ENCODE measurements around the gene DNAH5.

DNA sequence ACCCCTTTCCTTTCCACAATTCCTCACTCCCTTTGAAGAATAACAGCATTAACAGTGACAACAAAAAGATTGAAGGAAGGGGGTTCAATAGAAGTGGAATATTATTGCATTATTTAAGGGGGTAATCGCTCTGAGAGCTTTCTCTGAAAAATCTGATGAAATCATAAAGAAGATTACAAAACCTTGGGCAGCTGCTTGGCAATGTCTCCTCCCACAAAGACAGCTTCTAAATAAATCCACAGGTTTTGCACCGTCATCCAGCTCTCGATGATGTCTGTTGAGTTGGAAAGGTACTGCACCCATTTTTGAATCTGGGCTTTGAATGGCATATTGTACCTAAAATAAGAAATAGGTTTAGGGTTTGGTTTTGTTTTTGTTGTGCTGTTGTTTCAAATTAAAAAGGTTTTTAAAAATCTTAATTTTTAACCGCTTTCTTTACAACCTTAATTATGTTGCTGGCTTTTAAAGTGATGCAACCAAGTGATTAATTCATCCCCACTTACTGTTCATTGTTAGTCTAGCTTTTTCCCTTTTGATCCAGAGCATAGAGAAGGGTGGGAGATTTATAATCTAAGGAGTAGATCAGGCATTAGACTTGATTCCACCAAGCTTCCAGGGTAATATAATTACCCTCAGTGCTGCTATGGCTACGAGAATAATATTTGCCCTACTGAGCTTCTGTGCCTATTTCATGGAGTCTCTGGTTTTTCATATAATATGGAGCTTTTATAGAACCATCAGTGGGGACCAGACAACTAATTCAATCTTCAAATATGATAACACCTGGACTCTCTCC, 85.0 kb downstream of the DNAH5 start:
- no peak for TF ChIP-seq ESRRA (CRISPR knock-in tag; IDR thresholded peaks at IDR 0.05; ENCODE audit: low read depth)
- TF ChIP-seq ZNF720 (CRISPR knock-in tag; IDR thresholded peaks at IDR 0.05), result no peak
- no peak for TF ChIP-seq ZNF224 (CRISPR knock-in tag; IDR thresholded peaks at IDR 0.05)
- TF ChIP-seq SIN3A (IDR thresholded peaks at IDR 0.05; ENCODE audit: borderline replicate concordance, low read depth, low read length), result no peak
- no peak for TF ChIP-seq PRPF4 (IDR thresholded peaks at IDR 0.05; ENCODE audit: low read depth, low read length, poor library complexity, severe bottlenecking)
- no peak for TF ChIP-seq RELA (CRISPR knock-in tag; IDR thresholded peaks at IDR 0.05)
- no peak for TF ChIP-seq ZNF839 (CRISPR knock-in tag; IDR thresholded peaks at IDR 0.05; ENCODE audit: borderline replicate concordance)
- no peak for TF ChIP-seq ZSCAN12 (CRISPR knock-in tag; IDR thresholded peaks at IDR 0.05)
- no peak for TF ChIP-seq GZF1 (CRISPR knock-in tag; IDR thresholded peaks at IDR 0.05)
- no peak for TF ChIP-seq KLF16 (CRISPR knock-in tag; IDR thresholded peaks at IDR 0.05)
- TF ChIP-seq, protein P1, sequence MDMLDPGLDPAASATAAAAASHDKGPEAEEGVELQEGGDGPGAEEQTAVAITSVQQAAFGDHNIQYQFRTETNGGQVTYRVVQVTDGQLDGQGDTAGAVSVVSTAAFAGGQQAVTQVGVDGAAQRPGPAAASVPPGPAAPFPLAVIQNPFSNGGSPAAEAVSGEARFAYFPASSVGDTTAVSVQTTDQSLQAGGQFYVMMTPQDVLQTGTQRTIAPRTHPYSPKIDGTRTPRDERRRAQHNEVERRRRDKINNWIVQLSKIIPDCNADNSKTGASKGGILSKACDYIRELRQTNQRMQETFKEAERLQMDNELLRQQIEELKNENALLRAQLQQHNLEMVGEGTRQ (IDR thresholded peaks at IDR 0.05; ENCODE audit: low read depth, low read length), result no peak
- TF ChIP-seq, protein P1 (CRISPR knock-in tag; IDR thresholded peaks at IDR 0.05; ENCODE audit: borderline replicate concordance), result no peak
- TF ChIP-seq ELF4 (CRISPR knock-in tag; IDR thresholded peaks at IDR 0.05; ENCODE audit: borderline replicate concordance), result no peak
